Fibroblast of villous mesenchyme (primary cell): Measurements from ENCODE around the gene SPO11. TPM values are rescaled to one million over a fixed set of nuclear protein-coding genes. Genes with fewer than 3 reads are reported as not detected.
"Not testable (repeated sequence)": the region's sequence is repeated elsewhere in the genome, so short reads cannot be mapped to it uniquely, and the experiment has no call there.

ENCODE experiments used
- DNase-seq: peaks from one replicate; pipeline ENCODE4 v3.0.0-alpha.2; 2010; ENCODE audit warnings: low read depth
- H3K4me3 ChIP-seq: 2 replicates; pipeline ENCODE4 v1.5.1; 2011; ENCODE audit warnings: low read depth, mild to moderate bottlenecking, low read length
- total RNA-seq: library from RNA; depleted of rRNA; stranded (reverse); fragments of >200 nt; gene quantifications from 2 replicates; pipeline ENCODE4 v1.2.3, GENCODE V29; 2012
- TF ChIP-seq, protein P1 (sequence below): IDR thresholded peaks from 2 replicates; pipeline ENCODE4 v1.5.1; 2012; ENCODE audit warnings: low read depth, mild to moderate bottlenecking, low read length; ENCODE audit not compliant: insufficient read depth

Gene SPO11
- total RNA-seq, 1 donor, result not detected

DNA sequence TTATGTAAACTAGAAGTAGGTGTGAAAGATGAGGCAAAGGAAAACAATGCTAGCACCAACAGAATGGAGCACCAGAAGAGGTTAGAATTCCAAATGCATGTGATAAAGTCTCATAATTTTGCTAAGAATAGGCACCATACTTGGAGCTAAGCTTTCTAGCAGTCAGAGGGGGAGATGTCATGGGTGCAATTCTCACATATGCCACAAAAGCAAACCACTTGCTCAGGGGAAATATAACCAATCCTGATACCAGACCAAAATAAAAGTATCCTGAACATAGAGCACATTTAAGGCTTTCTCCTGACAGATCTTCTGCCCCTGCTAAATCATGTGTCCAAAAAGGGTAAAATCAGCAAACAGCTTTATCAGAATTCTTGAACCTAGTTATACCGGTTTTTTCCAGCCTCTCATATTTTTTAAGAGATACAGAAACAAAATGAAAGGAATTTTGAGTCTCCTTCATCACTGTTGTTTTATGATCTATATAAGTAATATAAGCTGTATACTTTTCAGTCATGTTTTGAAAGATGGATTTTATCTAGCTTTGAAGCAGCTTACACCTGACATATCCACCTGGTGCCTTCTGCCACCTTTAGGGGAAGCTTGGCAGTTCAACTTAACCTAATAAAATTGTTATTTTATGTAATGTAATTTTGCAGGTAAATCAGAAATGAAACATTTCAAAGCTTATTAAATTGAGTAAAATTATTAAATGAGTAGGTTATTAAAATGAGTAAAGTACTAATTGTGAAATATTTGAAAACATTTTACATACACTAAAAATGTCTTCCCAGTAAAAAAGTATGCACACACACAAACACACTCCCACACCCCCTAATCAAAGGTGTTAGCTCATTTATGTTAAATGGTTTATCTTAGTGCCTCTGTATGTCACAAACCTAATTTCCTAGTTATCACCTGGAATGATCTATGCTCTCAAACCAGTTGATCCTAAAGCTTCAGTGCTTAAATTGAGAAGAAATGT lies 2.8 kb downstream of the SPO11 start:
- no peak for DNase-seq
- H3K4me3 ChIP-seq, result no peak overlapping the region
- TF ChIP-seq, protein P1, sequence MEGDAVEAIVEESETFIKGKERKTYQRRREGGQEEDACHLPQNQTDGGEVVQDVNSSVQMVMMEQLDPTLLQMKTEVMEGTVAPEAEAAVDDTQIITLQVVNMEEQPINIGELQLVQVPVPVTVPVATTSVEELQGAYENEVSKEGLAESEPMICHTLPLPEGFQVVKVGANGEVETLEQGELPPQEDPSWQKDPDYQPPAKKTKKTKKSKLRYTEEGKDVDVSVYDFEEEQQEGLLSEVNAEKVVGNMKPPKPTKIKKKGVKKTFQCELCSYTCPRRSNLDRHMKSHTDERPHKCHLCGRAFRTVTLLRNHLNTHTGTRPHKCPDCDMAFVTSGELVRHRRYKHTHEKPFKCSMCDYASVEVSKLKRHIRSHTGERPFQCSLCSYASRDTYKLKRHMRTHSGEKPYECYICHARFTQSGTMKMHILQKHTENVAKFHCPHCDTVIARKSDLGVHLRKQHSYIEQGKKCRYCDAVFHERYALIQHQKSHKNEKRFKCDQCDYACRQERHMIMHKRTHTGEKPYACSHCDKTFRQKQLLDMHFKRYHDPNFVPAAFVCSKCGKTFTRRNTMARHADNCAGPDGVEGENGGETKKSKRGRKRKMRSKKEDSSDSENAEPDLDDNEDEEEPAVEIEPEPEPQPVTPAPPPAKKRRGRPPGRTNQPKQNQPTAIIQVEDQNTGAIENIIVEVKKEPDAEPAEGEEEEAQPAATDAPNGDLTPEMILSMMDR, result no peak

DNA sequence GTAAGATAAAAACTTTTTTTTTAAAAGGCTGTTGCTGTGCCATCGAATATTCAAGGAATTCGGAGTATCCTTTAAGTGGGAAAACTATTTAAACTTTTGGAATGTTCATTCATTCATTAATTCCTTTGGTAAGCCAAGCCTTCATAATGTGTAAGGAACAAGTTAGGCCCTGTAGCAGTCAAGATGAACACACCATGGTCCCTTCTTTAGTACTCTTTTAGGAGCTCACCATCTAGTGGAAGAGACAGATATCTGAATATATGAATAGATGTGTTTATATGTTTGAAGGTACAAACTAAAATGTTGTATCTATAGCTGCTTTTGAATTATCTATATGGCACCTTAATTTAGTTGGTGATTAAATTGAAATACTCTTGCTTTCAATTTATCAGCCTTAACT lies 5.8 kb downstream of the SPO11 start:
- TF ChIP-seq, protein P1, result no peak
- no peak for DNase-seq
- H3K4me3 ChIP-seq, result no peak overlapping the region

DNA sequence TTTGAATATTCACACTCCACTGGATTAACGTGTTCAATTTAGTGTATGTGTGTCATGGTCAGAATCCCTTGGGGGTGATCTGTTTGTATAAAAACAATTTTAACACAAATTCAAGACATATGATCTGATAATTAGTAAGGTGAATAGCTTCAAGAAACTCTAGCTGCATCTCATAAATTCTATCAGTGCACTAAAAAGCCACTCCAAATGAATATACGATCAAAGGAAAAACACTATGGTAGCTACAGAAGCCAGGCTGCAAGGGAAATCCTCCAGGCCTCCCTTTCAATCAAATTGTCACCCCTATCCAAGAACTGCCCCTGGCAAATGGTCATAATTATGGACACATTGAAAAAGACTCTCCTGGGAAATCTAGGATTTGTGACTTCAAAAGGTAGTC lies 12.1 kb downstream of the SPO11 start:
- TF ChIP-seq, protein P1, result no peak
- no peak overlapping the region for H3K4me3 ChIP-seq
- DNase-seq, result no peak

DNA sequence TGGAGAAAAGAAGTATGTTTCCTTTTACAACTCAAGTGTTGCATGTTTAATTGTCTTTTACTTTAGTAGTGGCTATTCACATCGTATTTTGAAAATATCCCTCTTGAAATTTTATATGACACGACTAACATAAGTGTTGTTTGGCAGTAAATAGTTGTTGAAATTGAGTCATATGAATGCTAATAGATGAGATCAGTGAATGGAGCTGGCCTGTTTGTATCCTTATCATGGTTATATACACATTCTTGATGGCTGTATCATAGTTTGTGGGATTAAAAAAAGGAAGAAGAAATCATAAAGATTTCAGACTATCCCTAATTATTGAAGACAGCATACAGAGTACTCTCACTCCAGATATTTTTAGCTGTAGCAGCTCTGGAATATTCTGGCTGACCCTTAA lies 13.2 kb downstream of the SPO11 start:
- peak; percentile 13 for DNase-seq
- no peak overlapping the region for H3K4me3 ChIP-seq
- TF ChIP-seq, protein P1, result no peak

DNA sequence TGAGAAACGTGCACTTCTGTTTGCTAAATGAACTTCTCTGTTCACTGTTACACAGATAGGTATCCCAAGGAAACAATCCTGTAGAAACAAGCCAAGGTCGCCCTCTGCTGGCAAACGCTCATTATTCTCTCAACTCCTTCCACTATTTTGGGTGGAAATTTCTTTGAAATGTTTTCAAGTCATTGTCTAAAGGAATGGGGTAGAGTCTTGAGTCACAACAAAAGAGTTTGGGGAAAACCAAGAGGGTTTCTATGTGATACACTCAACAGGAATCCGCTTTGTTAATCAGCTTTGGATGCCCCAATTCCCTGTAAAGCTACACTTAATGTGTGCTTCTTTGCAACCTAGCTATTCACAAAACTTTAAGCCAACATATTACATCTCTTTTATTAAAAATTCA lies 16.9 kb downstream of the SPO11 start:
- DNase-seq, result peak; percentile 66
- TF ChIP-seq, protein P1, result peak; percentile 69
- no peak overlapping the region for H3K4me3 ChIP-seq

DNA sequence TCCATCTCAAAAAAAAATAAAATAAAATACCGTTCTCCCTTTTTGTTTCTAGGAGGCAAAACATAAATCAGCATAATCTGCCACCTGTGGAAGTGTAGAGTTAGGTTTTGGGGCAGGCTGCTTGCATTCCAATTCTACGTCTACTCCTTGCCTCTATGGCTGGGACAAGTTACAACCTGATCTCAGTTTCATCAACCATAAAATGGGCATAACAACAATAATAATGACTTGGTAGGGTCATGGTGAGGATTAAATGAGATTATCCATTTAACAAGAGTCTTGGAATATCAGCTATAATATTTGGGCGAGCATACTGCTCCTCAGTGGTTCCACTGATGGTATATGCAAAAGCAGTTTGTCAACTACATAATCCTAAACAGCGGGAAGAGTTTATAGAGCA lies 17.8 kb downstream of the SPO11 start:
- H3K4me3 ChIP-seq, result no peak overlapping the region
- TF ChIP-seq, protein P1, result no peak
- DNase-seq, result no peak

DNA sequence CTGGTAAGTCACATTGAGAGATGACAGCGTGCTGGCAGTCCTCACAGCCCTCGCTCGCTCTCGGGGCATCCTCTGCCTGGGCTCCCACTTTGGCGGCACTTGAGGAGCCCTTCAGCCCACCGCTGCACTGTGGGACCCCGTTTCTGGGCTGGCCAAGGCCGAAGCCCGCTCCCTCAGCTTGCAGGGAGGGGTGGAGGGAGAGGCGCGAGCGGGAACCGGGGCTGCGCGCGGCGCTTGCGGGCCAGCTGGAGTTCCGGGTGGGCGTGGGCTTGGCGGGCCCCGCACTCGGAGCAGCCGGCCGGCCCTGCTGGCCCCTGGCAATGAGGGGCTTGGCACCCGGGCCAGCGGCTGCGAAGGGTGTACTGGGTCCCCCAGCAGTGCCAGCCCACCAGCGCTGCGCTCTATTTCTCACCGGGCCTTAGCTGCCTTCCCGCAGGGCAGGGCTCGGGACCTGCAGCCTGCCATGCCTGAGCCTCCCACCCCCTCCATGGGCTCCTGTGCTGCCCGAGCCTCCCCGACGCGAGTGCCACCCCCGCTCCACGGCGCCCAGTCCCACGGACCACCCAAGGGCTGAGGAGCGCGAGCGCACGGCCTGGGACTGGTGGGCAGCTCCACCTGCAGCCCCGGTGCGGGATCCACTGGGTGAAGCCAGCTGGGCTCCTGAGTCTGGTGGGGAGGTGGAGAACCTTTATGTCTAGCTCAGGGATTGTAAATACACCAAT lies 18.8 kb downstream of the SPO11 start:
- not testable (repeated sequence) for H3K4me3 ChIP-seq, DNase-seq

DNA sequence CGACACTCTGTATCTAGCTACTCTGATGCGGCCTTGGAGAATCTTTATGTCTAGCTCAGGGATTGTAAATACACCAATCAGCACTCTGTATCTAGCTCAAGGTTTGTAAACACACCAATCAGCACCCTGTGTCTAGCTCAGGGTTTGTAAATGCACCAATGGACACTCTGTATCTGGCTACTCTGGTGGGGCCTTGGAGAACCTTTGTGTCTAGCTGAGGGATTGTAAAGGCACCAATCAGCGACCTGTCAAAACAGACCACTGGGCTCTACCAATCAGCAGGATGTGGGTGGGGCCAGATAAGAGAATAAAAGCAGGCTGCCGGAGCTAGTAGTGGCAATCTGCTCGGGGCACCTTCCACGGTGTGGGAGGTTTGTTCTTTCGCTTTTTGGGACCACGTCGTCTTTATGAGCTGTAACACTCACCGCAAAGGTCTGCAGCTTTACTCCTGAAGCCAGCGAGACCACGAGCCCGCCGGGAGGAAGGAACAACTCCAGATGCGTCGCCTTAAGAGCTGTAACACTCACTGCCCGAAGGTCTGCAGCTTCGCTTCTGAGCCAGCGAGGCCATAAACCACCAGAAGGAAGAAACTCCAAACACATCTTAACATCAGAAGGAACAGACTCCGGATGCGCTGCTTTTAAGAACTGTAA lies 19.4 kb downstream of the SPO11 start:
- H3K4me3 ChIP-seq, DNase-seq: not testable (repeated sequence)
